GM19468 (cell line): Measurements from ENCODE around the gene SIL1.
"Not testable (repeated sequence)": the region's sequence is repeated elsewhere in the genome, so short reads cannot be mapped to it uniquely, and the experiment has no call there.

Source experiments
- ATAC-seq: cut with Tn5 transposase; IDR thresholded peaks from one replicate; pipeline ENCODE4 v1.9.1; 2021; ENCODE audit warnings: mild to moderate bottlenecking, moderate library complexity, moderate number of reproducible peaks; ENCODE audit not compliant: unreplicated experiment; ENCODE audit errors: extremely low read depth

The SIL1 gene

DNA sequence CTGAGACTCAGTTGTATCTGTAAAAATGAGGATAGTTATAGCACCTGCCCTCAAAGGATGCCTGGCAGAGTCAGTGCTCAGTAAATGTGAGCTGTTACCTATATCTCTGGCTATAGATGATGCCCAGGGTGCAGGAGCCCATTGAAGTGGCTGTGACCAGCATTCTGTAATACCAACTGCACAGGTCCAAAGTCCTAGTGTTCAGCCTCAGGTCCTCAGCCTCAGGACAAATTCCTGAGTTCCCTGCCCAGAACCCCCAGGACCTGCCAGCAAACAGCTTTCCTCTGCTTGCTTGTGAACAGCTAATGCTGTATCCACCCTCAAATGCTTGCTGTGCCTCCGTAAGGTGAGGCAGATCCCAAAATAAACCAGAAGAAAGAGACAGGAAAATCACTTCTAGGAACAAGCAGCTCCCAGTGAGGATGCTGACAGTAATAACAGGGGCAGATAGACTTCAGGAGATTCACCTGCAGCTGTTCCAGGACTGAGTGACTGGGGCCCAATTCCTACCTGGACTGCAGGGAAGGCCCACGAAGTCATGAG, 80.8 kb downstream of the SIL1 start:
- no peak for ATAC-seq

DNA sequence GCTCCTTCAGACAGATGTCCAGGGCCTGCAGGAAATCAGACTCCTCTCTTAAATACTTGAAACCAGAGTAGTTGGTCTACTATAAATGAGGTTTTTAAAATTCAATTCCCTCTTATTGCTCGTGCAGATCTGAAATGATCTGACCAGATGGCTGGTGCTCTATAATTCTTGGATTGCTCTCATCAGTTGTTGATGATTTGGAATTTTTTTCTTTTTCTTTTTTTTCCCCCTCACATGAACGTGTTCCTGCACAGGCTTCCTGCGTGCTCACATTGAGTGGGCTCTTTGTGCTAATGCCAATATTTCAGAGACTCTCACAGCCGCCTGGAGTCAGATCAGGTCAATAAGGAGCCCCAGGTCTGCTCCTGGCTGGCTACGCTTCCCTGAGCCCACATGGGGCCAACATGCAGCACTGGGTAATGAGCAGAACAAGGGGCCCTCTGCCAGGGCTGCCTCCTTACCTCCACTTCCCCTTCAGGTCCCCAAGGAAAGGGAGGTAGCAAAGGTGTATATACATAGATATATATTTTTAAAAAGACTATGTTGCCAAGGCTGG, 82.0 kb downstream of the SIL1 start:
- no peak for ATAC-seq

DNA sequence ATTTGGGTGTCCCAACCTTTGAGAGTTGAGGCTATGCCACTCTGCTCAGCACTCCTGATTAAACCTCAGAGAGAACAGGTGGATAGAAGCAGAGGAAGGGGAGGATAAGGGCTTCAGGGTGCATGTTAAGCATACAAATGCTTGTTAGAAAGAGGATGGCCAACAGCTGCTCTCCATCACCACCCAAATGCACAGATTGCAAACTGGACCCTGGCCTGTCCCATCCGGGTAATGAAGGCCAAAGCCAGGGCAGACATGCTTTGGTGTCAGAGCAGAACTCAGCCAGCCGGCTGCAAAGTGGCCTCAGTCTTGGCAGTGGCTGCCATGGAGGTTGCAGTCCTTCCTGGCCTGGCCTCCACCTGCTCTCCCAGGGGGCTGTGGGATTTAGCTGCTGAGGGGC, 84.3 kb downstream of the SIL1 start:
- no peak for ATAC-seq

DNA sequence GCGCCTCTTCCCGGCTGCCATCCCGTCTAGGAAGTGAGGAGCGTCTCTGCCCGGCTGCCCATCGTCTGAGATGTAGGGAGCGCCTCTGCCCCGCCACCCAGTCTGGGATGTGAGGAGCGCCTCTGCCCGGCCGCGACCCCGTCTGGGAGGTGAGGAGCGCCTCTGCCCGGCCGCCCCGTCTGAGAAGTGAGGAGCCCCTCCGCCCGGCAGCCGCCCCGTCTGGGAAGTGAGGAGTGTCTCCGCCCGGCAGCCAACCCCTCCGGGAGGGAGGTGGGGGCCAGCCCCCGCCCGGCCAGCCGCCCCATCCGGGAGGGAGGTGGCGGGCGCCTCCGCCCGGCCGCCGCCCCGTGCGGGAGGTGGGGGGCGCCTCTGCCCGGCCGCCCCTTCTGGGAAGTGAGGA, 85.8 kb downstream of the SIL1 start:
- not testable (repeated sequence) for ATAC-seq

DNA sequence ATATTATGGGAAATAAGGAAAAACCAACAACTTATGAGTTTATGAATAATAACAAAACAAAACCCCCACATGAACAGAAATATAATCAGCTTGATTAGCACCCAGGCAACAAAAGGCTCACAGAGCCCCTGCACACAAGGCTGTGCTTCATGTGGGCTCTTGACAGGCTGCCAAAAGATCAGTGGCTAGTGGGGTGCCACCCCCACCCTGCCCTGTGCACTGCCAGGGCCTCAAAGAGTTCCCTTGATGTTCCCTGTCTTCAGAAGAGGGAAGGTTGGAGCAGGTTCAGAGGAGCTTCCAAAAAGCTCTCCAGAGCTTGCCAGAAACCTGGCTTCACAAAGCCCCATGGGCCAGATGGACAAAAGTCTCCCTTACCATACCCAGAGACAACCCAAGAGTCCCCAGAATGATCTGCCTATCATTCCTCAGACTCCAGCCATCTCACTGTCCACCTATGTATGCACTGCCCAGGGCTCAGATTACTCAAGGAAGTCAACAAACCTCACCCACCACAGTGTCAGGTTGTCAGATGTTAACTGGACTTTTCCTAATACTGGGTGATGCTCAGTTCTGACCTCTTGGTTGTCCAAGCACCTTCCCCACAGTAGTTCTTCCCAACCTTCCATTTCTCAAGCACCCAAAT, 87.5 kb downstream of the SIL1 start:
- no peak for ATAC-seq

DNA sequence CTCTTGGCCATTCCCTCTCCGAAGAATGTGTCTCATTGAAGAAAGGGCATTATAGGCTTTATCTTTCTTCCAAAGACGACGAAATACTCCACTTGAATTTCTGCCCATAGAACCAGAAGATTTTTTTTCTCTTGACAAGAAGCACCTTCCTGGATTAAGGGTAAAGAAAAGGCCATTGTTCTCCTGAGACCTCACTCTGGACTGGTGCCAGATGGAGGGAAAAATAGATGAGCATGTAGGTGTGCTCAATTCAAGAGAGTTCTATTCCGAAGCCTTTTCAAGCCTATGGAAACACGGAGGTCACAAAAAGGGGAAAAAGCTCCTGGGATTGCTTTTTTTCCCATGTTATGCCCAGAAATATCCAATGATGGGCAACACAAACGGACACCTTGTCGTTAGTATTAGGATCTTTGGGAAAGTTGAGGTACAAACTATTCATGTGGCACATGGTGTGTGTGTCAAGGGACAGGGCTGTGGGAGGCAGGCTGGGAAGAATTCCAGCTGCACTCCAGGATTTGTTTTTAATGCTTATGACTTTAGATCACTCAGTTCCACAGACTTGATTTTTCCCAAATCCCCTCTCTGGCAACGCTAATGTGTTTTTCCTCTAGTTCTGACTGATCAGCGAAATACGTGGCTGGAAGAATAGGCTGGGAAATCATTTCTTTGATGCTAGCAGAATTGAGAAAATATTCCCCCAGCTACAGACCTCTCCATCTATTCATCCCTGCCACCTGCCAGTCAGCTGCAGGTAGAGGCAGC, 89.9 kb downstream of the SIL1 start:
- ATAC-seq: no peak

DNA sequence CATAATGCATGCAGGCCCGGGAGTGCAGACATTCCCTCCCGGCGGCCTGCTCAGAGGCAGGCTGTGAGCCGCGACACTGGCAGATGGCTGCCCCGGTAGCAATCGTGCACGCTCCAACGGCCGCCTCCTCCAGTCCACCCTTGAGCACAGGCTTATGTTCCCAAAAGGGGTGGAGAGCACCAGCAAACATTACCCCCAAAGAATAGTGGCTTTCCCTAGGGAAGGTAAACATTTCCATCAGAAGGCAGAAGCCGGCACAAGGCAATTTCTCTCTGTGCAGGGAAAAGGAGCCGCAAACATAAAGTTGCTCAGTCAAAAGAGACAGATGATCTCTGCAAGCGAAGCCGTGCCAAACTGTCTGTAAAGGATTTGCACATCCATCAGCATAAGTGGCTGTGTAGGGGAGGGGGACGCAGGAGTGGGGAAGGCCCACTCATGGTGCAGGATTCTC, 92.5 kb downstream of the SIL1 start:
- no peak for ATAC-seq

DNA sequence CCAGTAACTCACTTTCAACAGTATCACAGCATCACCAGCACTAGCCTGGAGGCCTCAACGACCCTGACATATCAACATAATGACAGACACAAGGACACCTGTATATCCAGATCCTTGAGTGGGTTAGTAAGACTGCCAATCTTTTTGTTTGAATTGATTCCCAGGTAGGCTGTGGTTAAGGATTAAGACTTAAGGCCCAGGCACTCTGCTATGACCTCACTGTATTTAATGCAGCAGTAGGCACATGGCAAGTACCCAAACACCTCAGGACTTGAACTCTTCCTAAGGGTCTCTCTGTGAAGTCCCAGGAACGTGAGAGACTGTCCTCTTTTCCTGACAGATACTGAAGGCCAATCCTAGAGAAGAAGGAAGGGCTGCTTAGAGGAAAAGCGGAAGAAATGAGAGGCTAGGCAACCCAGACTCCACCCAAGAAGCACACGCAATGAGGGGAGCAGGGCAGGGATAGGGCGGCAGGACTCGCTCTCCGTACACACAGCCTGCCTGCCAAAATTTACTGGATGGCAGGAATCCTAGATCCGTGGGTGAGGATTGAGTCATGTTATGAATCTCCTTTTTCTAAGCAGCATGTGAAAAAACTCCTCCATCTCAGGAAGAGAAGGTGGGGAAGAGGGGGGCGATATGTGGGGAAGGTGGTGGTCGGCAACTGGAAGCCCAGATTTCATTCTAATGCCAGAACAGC, 93.4 kb downstream of the SIL1 start:
- no peak for ATAC-seq

DNA sequence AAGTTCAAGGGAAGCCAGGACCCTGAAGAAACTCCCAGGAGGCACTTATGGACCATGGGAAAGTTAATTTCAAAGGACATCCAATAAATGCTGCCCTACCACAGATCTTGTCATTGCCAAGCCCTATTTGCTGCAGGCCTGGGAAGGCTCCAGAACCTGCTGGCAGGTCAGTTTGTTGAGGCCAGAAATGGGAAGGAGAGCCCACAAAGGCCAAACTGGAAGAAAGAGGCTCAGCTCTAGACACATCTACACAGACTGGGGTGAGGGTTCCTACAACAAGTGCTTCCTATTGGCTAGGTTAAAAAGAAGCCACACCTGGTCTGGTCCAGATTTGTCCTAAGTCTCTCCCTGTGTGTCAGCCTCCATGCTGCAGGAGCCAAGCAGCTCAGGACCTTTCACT, 94.4 kb downstream of the SIL1 start:
- no peak for ATAC-seq

DNA sequence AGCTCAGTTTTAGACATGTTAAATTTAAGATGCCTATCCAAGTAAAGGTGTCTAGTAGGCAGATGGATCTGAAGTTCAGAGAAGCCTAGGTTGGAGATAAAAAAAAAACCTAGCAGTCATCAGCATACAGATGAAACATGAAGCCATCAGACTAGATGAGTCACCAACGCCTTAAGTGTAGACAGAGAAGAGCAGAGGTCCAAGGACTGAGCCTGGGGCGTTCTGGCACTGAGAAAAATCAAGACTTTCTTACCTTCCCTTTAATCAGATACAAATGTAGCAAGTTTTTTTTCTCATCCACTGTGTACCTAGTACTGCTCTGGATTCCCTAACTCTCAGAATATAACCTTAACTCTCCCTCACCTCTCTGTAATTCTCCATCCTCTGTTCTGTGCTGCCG, 97.3 kb downstream of the SIL1 start:
- no peak for ATAC-seq

DNA sequence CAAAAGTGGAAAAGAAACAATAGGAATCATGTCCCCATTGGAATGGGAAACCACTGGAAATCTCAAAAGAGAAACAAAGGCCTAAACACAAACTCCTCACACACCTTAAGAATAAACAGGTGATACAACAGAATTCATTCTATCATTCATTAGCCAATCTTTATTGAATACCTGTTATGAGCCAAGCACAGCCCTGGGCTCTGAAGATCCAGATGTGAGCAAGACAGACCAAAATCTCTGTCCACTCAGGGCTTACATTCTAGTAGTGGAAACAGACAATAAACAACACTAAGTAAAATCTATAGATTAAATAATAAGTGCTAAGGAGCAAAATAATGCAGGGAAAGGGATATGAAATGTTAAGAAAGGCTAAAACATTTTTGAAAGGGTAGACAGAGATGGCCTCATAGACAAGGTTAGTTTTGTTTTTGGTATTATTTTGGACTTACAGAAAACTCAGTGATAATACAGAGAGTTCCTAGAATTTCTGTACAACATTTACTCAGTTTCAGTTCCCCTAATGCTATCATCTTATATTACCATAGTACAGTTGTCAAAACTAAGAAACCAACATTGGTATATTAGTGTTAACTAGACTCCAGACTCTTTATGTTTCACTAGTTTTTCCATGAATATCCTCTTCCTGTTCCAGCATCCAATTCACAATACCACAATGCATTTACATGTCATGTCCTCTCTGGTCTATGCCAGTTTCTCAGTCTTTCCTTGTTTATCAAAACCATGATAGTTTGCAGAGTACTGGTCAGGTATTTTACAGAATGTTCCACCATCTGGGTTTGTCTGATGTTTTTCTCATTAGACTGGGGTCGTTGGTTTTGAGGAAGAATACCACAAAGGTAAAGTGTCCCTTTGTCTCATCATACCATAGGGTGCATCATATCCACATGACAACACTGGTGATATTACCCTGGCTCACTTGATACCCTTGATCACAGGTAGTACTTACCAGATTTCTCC, 103.7 kb downstream of the SIL1 start:
- peak; percentile 88 for ATAC-seq

DNA sequence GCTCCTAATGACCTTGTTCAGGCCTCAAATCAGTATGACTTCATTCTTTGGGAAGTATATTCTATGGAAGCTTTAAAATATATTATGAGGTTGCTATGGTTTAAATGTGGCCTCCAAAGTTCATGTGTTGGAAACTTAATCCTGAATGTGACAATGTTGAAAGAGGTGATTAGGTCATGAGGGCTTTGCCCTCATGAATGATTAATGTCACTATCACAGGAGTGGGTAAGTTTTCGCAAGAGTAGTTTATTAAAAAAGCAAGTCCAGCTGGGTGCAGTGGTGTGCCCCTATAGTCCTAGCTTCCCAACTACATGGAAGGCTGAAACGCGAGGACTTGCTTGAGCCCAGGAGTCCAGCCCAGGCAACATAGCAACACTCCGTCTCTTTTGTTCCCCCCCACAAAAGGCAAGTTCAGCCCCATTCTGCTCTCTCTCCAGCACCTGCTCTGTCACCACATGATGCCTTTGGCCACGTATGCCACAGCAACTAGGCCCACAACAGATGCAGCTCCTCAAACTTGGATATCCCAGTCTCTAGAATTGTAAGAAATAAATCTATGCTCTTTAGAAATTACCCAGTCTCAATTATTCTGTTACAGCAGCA, 105.3 kb downstream of the SIL1 start:
- no peak for ATAC-seq

DNA sequence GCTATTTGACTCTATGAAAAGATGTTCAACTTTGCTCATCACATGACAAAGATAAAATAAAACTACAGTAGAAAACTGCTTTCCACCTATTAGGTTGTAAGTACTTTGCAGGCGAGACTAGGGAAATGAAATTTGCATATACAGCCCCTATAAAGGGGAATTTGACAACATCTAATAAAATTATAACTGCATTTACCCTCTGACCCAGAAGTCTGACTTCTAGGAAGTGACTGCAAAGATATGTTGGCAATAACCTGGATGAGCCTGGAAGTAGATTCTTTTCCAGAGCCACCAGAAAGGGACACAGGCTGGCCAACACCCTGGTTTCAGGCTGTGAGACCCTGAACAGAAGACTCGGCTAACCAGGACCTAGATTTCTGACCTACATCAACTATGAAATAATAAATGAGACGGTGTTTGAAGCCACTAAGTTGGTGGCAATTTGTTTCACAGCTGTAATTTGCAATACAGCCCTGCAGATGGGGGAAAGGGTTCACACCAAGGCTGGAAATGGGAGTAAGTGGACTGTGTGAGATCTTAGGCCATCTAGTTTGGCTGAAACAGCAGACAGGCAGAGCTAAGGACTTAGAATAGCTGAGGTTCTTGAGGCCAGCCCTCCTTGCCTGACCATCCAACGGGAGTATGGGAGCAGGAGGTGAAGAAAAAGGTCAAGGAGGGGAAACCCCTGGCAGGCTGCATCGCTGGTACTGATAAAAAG, 106.6 kb downstream of the SIL1 start:
- no peak for ATAC-seq

DNA sequence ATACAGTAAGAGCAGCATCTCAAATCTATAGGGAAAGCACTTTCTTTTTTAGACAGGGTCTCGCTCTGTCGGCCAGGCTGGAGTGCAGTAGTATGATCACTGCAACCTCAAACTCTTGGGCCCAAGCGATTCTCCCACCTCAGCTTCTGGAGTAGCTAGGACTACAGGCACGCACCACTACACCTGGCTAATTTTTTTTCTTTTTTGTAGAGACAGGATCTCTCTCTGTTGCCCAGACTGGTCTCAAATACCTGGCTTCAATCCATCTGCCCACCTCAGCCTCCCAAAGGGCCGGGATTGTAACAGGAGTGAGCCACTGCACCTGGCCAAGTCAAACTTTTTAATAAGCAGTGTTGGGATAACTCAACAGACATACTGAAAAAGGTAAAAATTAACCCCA, 107.6 kb downstream of the SIL1 start:
- no peak for ATAC-seq

DNA sequence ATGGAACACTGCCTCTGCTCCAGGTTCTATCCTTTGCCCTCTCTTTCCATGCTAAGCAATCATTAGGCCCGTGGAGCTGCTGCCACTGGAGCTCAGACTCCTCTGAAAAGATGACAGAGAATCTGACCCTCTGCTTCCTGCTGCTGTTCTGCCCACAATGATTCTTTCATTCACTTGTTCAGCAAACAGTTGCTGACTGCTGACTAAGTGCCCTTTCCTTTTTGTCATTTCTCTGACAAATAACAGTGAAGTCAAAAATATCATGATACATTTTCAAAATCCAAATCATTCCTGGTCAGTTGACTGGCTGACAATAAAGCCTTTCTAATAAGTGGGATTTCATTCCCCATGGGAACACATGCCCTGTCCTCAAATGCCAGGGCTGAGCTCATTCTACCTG, 110.1 kb downstream of the SIL1 start:
- no peak for ATAC-seq

DNA sequence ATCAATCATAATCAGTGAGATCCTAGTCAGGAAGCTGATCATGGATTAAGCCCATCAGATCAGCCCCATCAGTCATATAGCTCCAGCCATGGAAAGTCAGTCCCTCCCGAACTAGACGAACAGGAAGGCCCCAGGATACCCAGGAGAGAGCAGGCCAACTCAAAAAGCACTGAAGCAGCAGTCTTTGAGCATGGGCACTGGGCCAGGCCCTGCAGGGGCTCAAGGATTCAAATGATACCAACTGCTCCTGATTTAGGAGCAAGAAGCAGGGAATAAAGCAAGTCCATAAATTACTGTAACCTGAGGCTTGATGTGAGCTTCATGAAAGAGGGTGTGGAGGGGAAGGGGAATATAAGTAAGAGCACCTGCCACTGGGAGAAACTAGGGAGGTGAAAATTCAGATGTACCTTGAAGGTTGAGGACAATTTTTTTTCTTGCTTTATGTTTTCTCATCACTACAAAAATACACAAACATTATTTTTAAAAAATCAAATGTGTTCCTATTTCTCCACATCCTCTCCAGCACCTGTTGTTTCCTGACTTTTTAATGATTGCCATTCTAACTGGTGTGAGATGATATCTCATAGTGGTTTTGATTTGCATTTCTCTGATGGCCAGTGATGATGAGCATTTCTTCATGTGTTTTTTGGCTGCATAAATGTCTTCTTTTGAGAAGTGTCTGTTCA, 115.2 kb downstream of the SIL1 start:
- ATAC-seq: no peak

DNA sequence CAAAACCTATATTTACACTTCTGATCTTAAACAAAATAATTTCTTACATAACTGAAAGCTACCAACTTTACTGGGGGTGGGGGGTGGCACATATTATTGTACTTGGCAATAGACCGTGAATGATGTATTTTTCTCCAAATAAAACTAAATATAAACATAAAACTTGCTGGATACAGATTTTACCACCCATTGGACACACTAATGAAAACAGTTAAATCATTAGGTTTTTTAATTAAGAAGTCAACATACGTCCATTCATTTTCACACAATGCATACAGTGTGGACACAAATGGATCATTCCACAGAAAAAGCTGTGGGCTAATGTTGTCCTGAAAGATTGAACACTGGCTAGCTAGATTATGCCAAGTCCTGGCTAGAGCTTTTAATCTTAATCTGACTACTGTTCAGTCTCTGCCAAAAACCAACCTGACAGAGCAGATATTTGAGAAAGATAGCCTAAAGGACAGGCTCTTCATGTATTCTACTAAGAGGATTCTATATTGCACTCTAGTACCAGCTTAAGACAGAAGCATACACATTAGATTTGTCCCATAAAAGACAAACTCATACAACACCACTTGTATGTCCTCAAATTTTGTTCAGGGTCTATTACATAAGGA, 118.1 kb downstream of the SIL1 start:
- ATAC-seq: no peak
